DND-41 (cell line): ENCODE measurements around the gene PCBP2.

Experiments used
- ATAC-seq: fragments of 200-7000 bp; cut with Tn5 transposase; 3 replicates; pipeline ENCODE4 v1.9.1; 2021; ENCODE audit warnings: low read depth; ENCODE audit not compliant: insufficient read depth
- DNase-seq: peaks from one replicate; pipeline ENCODE4 v3.0.0-alpha.2; 2020
- H2AFZ ChIP-seq: 2 replicates; pipeline ENCODE4 v1.6.0; 2012; ENCODE audit warnings: low read depth, low read length
- H3K27ac ChIP-seq: 2 replicates; pipeline ENCODE4 v1.5.1; 2012; ENCODE audit warnings: low read length, inconsistent platforms
- H3K27me3 ChIP-seq: fragments of 200-600 bp; sonication (generic); 2 replicates; pipeline ENCODE4 v1.6.0; 2012; ENCODE audit warnings: low read length, mild to moderate bottlenecking, inconsistent platforms; ENCODE audit not compliant: insufficient read depth, poor library complexity
- H3K36me3 ChIP-seq: 2 replicates; pipeline ENCODE4 v1.5.1; 2012; ENCODE audit warnings: low read length, inconsistent platforms; ENCODE audit not compliant: insufficient read depth
- H3K4me1 ChIP-seq: 2 replicates; pipeline ENCODE4 v1.5.1; 2012; ENCODE audit warnings: mild to moderate bottlenecking, low read length; ENCODE audit not compliant: insufficient read depth
- H3K4me2 ChIP-seq: 2 replicates; pipeline ENCODE4 v1.6.0; 2012; ENCODE audit warnings: mild to moderate bottlenecking, moderate library complexity, low read length, inconsistent platforms; ENCODE audit not compliant: insufficient read depth
- H3K4me3 ChIP-seq, 2 experiments: fragments of 200-600 bp in 1 of 2; shearing (Covaris generic) in 1 of 2; 2 replicates each; pipeline ENCODE4 v1.5.1; 2012 to 2016; ENCODE audit warnings: inconsistent platforms in 2 of 2, low read length in 2 of 2, mild to moderate bottlenecking in 2 of 2, low read depth in 1 of 2, moderate library complexity in 1 of 2
- H3K79me2 ChIP-seq: 2 replicates; pipeline ENCODE4 v1.6.0; 2012; ENCODE audit warnings: low read length, inconsistent platforms; ENCODE audit not compliant: insufficient read depth
- H3K9ac ChIP-seq: 2 replicates; pipeline ENCODE4 v1.6.0; 2012; ENCODE audit warnings: low read depth, mild to moderate bottlenecking, inconsistent platforms, low read length, moderate library complexity
- H3K9me3 ChIP-seq: 2 replicates; pipeline ENCODE4 v1.5.1; 2012; ENCODE audit warnings: low read length, moderate library complexity, mild to moderate bottlenecking, inconsistent platforms; ENCODE audit not compliant: insufficient read depth, severe bottlenecking
- H4K20me1 ChIP-seq: 2 replicates; pipeline ENCODE4 v1.6.0; 2012; ENCODE audit warnings: low read length; ENCODE audit not compliant: insufficient read depth
- CTCF ChIP-seq: IDR thresholded peaks from 2 replicates; pipeline ENCODE4 v1.5.1; 2012; ENCODE audit warnings: borderline replicate concordance, low read length, moderate library complexity, mild to moderate bottlenecking; ENCODE audit not compliant: poor library complexity, severe bottlenecking; ENCODE audit errors: extremely low read depth
- EZH2 ChIP-seq: IDR thresholded peaks from 3 replicates; pipeline ENCODE4 v1.6.1; 2012; ENCODE audit warnings: borderline replicate concordance, low read depth, mild to moderate bottlenecking, moderate library complexity, low read length, inconsistent platforms; ENCODE audit not compliant: severe bottlenecking

PCBP2 gene

GRCh38 chr12:53484686-53485575 is 33.0 kb downstream of the PCBP2 start:
- Histone ChIP-seq H3K4me3 (no peak overlapping the region), H3K4me2 (no peak overlapping the region), H3K27me3 (no peaks in the 10 kb centered on the region), H3K9me3 (no peaks in the 10 kb centered on the region), H3K4me1 (no peaks in the 10 kb centered on the region), H2AFZ (no peak overlapping the region), H3K36me3 (peaks cover 79% of the 10 kb centered on the region), H3K79me2 (peaks cover 2% of the 10 kb centered on the region; the same call in 1 of the 2 replicates), H3K9ac (no peak overlapping the region), H3K27ac (no peak overlapping the region), H4K20me1 (peaks cover 40% of the 10 kb centered on the region)
- no peak for DNase-seq
- TF ChIP-seq CTCF (no peak), EZH2 (no peak)
- ATAC-seq = no peak

GRCh38 chr12:53485955-53486735 is 34.2 kb downstream of the PCBP2 start:
- Histone ChIP-seq H3K36me3 (peaks cover 68% of the 10 kb centered on the region), H4K20me1 (peaks cover 34% of the 10 kb centered on the region), H2AFZ (no peak overlapping the region), H3K27me3 (no peaks in the 10 kb centered on the region), H3K4me3 (no peak overlapping the region), H3K4me1 (no peaks in the 10 kb centered on the region), H3K27ac (no peak overlapping the region), H3K9me3 (no peaks in the 10 kb centered on the region), H3K4me2 (no peak overlapping the region), H3K9ac (no peak overlapping the region), H3K79me2 (no peaks in the 10 kb centered on the region)
- no peak for TF ChIP-seq EZH2
- no peak for TF ChIP-seq CTCF
- ATAC-seq = no peak
- no peak for DNase-seq

- Histone ChIP-seq H3K79me2 (no peaks in the 10 kb centered on the region), H4K20me1 (peaks cover 29% of the 10 kb centered on the region)
These were observed 35.0 kb downstream of the PCBP2 start for GRCh38 chr12:53486736-53487487.

More at GRCh38 chr12:53486736-53487487, 35.0 kb downstream of the PCBP2 start:
- Histone ChIP-seq H3K9me3 (no peaks in the 10 kb centered on the region), H3K4me3 (no peak overlapping the region), H2AFZ (no peak overlapping the region), H3K9ac (no peak overlapping the region), H3K27me3 (no peaks in the 10 kb centered on the region), H3K27ac (no peak overlapping the region), H3K36me3 (peaks cover 60% of the 10 kb centered on the region), H3K4me2 (no peak overlapping the region), H3K4me1 (no peaks in the 10 kb centered on the region)
- DNase-seq = no peak
- TF ChIP-seq CTCF = no peak
- TF ChIP-seq EZH2 = no peak
- no peak for ATAC-seq
